Brain pericyte (primary cell): ENCODE measurements around the gene CLEC12A.
"Not testable (repeated sequence)": the region's sequence is repeated elsewhere in the genome, so short reads cannot be mapped to it uniquely, and the experiment has no call there.

Source experiments
- DNase-seq: peaks from one replicate; pipeline ENCODE4 v3.0.0-alpha.2; 2012; ENCODE audit warnings: low read depth, low spot score

Gene CLEC12A

GRCh38 chr12:9969673-9970072 is 1.5 kb upstream of the CLEC12A start:
- no peak for DNase-seq

- no peak for DNase-seq
Observed at GRCh38 chr12:9973949-9974348, 2.7 kb downstream of the CLEC12A start.

- not testable (repeated sequence) for DNase-seq
Observed at GRCh38 chr12:9974731-9975130, 3.5 kb downstream of the CLEC12A start.

GRCh38 chr12:9975614-9976013 is 4.4 kb downstream of the CLEC12A start:
- no peak for DNase-seq

- DNase-seq, result not testable (repeated sequence)
Observed at GRCh38 chr12:9976626-9977025, 5.4 kb downstream of the CLEC12A start.

- no peak for DNase-seq
Observed at GRCh38 chr12:9977916-9978315, 6.7 kb downstream of the CLEC12A start.

GRCh38 chr12:9980126-9980525 is 8.9 kb downstream of the CLEC12A start:
- DNase-seq, result no peak

- DNase-seq, result no peak
Observed at GRCh38 chr12:9991876-9992275, 20.7 kb downstream of the CLEC12A start.

- DNase-seq, result no peak
Observed at GRCh38 chr12:9992296-9992695, 21.1 kb downstream of the CLEC12A start.

- no peak for DNase-seq
Observed at GRCh38 chr12:9999016-9999415, 27.8 kb downstream of the CLEC12A start, which contains the start of gene CLEC1B. TSS of gene CLEC1B (minus strand) at chr12:9999121. CDS start at chr12:9999100, 21 bp downstream.

- DNase-seq, result no peak
Observed at GRCh38 chr12:10001171-10001776, 30.1 kb downstream of the CLEC12A start.

GRCh38 chr12:10012630-10013330 is 41.6 kb downstream of the CLEC12A start:
- no peak for DNase-seq

GRCh38 chr12:10015450-10015849 is 44.2 kb downstream of the CLEC12A start:
- DNase-seq, result no peak

- no peak for DNase-seq
Observed at GRCh38 chr12:10016881-10017280, 45.7 kb downstream of the CLEC12A start.

- DNase-seq, result no peak
Observed at GRCh38 chr12:10018386-10018785, 47.2 kb downstream of the CLEC12A start.

GRCh38 chr12:10021342-10021741 is 50.1 kb downstream of the CLEC12A start:
- no peak for DNase-seq

- DNase-seq, result no peak
Observed at GRCh38 chr12:10025236-10025635, 54.0 kb downstream of the CLEC12A start.

GRCh38 chr12:10026666-10027065 is 55.5 kb downstream of the CLEC12A start:
- DNase-seq, result not testable (repeated sequence)

- no peak for DNase-seq
Observed at GRCh38 chr12:10027311-10027710, 56.1 kb downstream of the CLEC12A start.

GRCh38 chr12:10027721-10028120 is 56.5 kb downstream of the CLEC12A start:
- no peak for DNase-seq

GRCh38 chr12:10030446-10030845 is 59.2 kb downstream of the CLEC12A start, which contains the start of gene CLEC9A:
TSS of gene CLEC9A (plus strand) at chr12:10030682. CDS start at chr12:10052688, 22,006 bp downstream.
- DNase-seq, result no peak

GRCh38 chr12:10031321-10031720 is 60.1 kb downstream of the CLEC12A start:
- no peak for DNase-seq

GRCh38 chr12:10031771-10032175 is 60.6 kb downstream of the CLEC12A start:
- DNase-seq, result no peak
